Left hindlimb (tissue), 1 donor: ENCODE results near the gene BIRC3.
"Not testable (repeated sequence)": the region's sequence is repeated elsewhere in the genome, so short reads cannot be mapped to it uniquely, and the experiment has no call there.

Experiments used
- DNase-seq: peaks from one replicate; pipeline ENCODE4 v3.0.0-alpha.2; 2018

The BIRC3 gene

GRCh38 chr11:102330231-102330630, 12.9 kb downstream of the BIRC3 start:
- no peak for DNase-seq

- no peak for DNase-seq
Measured at GRCh38 chr11:102331341-102331740, 14.1 kb downstream of the BIRC3 start.

GRCh38 chr11:102332611-102332994, 15.3 kb downstream of the BIRC3 start:
- no peak for DNase-seq

- DNase-seq = no peak
Measured at GRCh38 chr11:102338479-102339010, 21.3 kb downstream of the BIRC3 start.

- DNase-seq = not testable (repeated sequence)
Measured at GRCh38 chr11:102341311-102341710, 24.0 kb downstream of the BIRC3 start.

GRCh38 chr11:102341844-102342318, 24.6 kb downstream of the BIRC3 start:
- DNase-seq = peak; percentile 76

GRCh38 chr11:102343809-102344208, 26.5 kb downstream of the BIRC3 start:
- DNase-seq = no peak

GRCh38 chr11:102345904-102346303, 28.6 kb downstream of the BIRC3 start:
- no peak for DNase-seq

- no peak for DNase-seq
Measured at GRCh38 chr11:102346456-102346747, 29.1 kb downstream of the BIRC3 start.

- DNase-seq = peak; percentile 96
Measured at GRCh38 chr11:102346748-102347461, 29.6 kb downstream of the BIRC3 start, which contains the start of gene BIRC2. Gene BIRC2 (plus strand): TSS chr11:102347214. CDS start chr11:102349855, 2,641 bp downstream.

GRCh38 chr11:102347462-102348370, 30.4 kb downstream of the BIRC3 start:
- DNase-seq = no peak

- DNase-seq = no peak
Measured at GRCh38 chr11:102357116-102357515, 39.8 kb downstream of the BIRC3 start.

- DNase-seq = no peak
Measured at GRCh38 chr11:102359372-102359771, 42.1 kb downstream of the BIRC3 start.

- DNase-seq = no peak
Measured at GRCh38 chr11:102360681-102361080, 43.4 kb downstream of the BIRC3 start.

- DNase-seq = no peak
Measured at GRCh38 chr11:102361086-102362031, 44.1 kb downstream of the BIRC3 start.

- DNase-seq = no peak
Measured at GRCh38 chr11:102364991-102365390, 47.7 kb downstream of the BIRC3 start.

- no peak for DNase-seq
Measured at GRCh38 chr11:102367364-102367763, 50.1 kb downstream of the BIRC3 start.

GRCh38 chr11:102368472-102368871, 51.2 kb downstream of the BIRC3 start:
- no peak for DNase-seq

- not testable (repeated sequence) for DNase-seq
Measured at GRCh38 chr11:102374633-102375424, 57.5 kb downstream of the BIRC3 start.

- no peak for DNase-seq
Measured at GRCh38 chr11:102375720-102376399, 58.6 kb downstream of the BIRC3 start.

GRCh38 chr11:102377891-102378290, 60.6 kb downstream of the BIRC3 start:
- DNase-seq = no peak
